PC-3 (cell line): Measurements from ENCODE around the gene TIAM2. TPM values are rescaled to one million over a fixed set of nuclear protein-coding genes. Genes with fewer than 3 reads are reported as not detected.
"Not testable (repeated sequence)": the region's sequence is repeated elsewhere in the genome, so short reads cannot be mapped to it uniquely, and the experiment has no call there.

ENCODE experiments used
- ATAC-seq: fragments of 200-7000 bp; cut with Tn5 transposase; 2 replicates; pipeline ENCODE4 v1.9.1; 2020; ENCODE audit warnings: mild to moderate bottlenecking, moderate library complexity
- BruUV-seq: library from RNA; stranded (reverse); fragments of 400-500 nt; replicated peaks from 2 replicates; lab custom pipeline; 2021; lab: Mats Ljungman, UMichigan
- CTCF ChIA-PET: fragments of 300-600 bp; sonication (Branson Sonifier 250); formaldehyde crosslinking; loops from one replicate; lab custom pipeline; 2022; ENCODE audit warnings: antibody characterized with exemption; lab: Charles Lee
- POLR2A ChIA-PET: fragments of 300-600 bp; sonication (Branson Sonifier 250); formaldehyde crosslinking; loops from one replicate; lab custom pipeline; 2022; ENCODE audit warnings: antibody characterized with exemption; ENCODE audit not compliant: unreplicated experiment; lab: Charles Lee
- DNase-seq: peaks from one replicate; pipeline ENCODE4 v3.0.0-alpha.2; 2015
- H2AFZ ChIP-seq: fragments of 300-600 bp; sonication (generic); 2 replicates; pipeline ENCODE4 v1.6.0; 2016; ENCODE audit warnings: antibody characterized with exemption, low read length
- H3F3A ChIP-seq: fragments of 300-600 bp; sonication (generic); one replicate; pipeline ENCODE4 v1.6.0; 2017; ENCODE audit warnings: antibody characterized with exemption, low read length, control low read depth, mild to moderate bottlenecking; ENCODE audit not compliant: unreplicated experiment
- H3K27ac ChIP-seq: fragments of 300-600 bp; sonication (generic); 2 replicates; pipeline ENCODE4 v1.5.1; 2016; ENCODE audit warnings: mild to moderate bottlenecking, low read length
- H3K27me3 ChIP-seq: fragments of 300-600 bp; sonication (generic); 2 replicates; pipeline ENCODE4 v1.6.1; 2016; ENCODE audit warnings: low read length, mixed read lengths
- H3K36me3 ChIP-seq: fragments of 300-600 bp; sonication (generic); 2 replicates; pipeline ENCODE4 v1.6.1; 2016; ENCODE audit warnings: low read depth, mixed run types, low read length, mixed read lengths
- H3K4me1 ChIP-seq: fragments of 300-600 bp; sonication (generic); 2 replicates; pipeline ENCODE4 v1.5.1; 2016; ENCODE audit warnings: low read length; ENCODE audit not compliant: insufficient read depth
- H3K4me2 ChIP-seq: fragments of 300-600 bp; sonication (generic); 2 replicates; pipeline ENCODE4 v1.6.0; 2016; ENCODE audit warnings: low read length
- H3K4me3 ChIP-seq: fragments of 300-600 bp; sonication (generic); 2 replicates; pipeline ENCODE4 v1.5.1; 2016; ENCODE audit warnings: mild to moderate bottlenecking, low read length, mixed read lengths
- H3K79me2 ChIP-seq: fragments of 300-600 bp; sonication (generic); 2 replicates; pipeline ENCODE4 v1.6.1; 2017; ENCODE audit warnings: low read length, mixed read lengths
- H3K9ac ChIP-seq: fragments of 300-600 bp; sonication (generic); 2 replicates; pipeline ENCODE4 v1.6.0; 2016; ENCODE audit warnings: mild to moderate bottlenecking, low read length
- H3K9me2 ChIP-seq: fragments of 300-600 bp; sonication (generic); replicated peaks from 2 replicates; pipeline ENCODE4 v1.6.1; 2016; ENCODE audit warnings: mixed run types, low read length, mixed read lengths
- H3K9me3 ChIP-seq: fragments of 300-600 bp; sonication (generic); 2 replicates; pipeline ENCODE4 v1.6.1; 2016; ENCODE audit warnings: low read length, mixed read lengths
- H4K20me1 ChIP-seq: fragments of 300-600 bp; sonication (generic); 2 replicates; pipeline ENCODE4 v1.6.1; 2016; ENCODE audit warnings: low read length, mixed read lengths
- EZH2 ChIP-seq: fragments of 300-600 bp; sonication (generic); IDR thresholded peaks from one replicate; pipeline ENCODE4 v1.6.1; 2017; ENCODE audit warnings: antibody characterized with exemption, mild to moderate bottlenecking, low read length; ENCODE audit not compliant: unreplicated experiment
- EZH2phosphoT487 ChIP-seq: fragments of 300-600 bp; sonication (generic); IDR thresholded peaks from 2 replicates; pipeline ENCODE4 v1.6.1; 2018; ENCODE audit warnings: mild to moderate bottlenecking, antibody characterized with exemption, low read length, borderline replicate concordance
- intact Hi-C: fragments of 100-400 bp; cut with micrococcal nuclease; formaldehyde crosslinking; loops from 2 replicates; pipeline ENCODE4 v1.9.0; 2023
- total RNA-seq: library from RNA; depleted of rRNA; stranded (reverse); fragments of >200 nt; gene quantifications from 2 replicates; pipeline ENCODE4 v1.2.3, GENCODE V29; 2014
- TF ChIP-seq, protein P1 (sequence below): fragments of 300-600 bp; sonication (generic); conservative IDR thresholded peaks from 2 replicates; pipeline ENCODE4 v1.5.1; 2017; ENCODE audit warnings: antibody characterized with exemption, low read depth, mild to moderate bottlenecking, low read length

The TIAM2 gene
- total RNA-seq, 1 experiment from 2014 or later, result 4.5 TPM

GRCh38 chr6:155093430-155093829 is 98.3 kb downstream of the TIAM2 start:
- BruUV-seq, result no TSS peak
- no peaks in the 10 kb centered on the region; the same call in 1 of the 2 replicates for H3K4me1 ChIP-seq
- no peaks in the 10 kb centered on the region for H3K27me3 ChIP-seq
- TF ChIP-seq, protein P1, sequence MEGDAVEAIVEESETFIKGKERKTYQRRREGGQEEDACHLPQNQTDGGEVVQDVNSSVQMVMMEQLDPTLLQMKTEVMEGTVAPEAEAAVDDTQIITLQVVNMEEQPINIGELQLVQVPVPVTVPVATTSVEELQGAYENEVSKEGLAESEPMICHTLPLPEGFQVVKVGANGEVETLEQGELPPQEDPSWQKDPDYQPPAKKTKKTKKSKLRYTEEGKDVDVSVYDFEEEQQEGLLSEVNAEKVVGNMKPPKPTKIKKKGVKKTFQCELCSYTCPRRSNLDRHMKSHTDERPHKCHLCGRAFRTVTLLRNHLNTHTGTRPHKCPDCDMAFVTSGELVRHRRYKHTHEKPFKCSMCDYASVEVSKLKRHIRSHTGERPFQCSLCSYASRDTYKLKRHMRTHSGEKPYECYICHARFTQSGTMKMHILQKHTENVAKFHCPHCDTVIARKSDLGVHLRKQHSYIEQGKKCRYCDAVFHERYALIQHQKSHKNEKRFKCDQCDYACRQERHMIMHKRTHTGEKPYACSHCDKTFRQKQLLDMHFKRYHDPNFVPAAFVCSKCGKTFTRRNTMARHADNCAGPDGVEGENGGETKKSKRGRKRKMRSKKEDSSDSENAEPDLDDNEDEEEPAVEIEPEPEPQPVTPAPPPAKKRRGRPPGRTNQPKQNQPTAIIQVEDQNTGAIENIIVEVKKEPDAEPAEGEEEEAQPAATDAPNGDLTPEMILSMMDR, result no peak
- no peak for TF ChIP-seq EZH2phosphoT487
- TF ChIP-seq EZH2, result no peak
- no peak overlapping the region for H3K4me3 ChIP-seq
- H4K20me1 ChIP-seq, result no peaks in the 10 kb centered on the region
- H3K27ac ChIP-seq, result no peak overlapping the region
- no peak overlapping the region for H3K9ac ChIP-seq
- POLR2A ChIA-PET, result no interaction called here
- intact Hi-C loops, result no loop called here
- H3K36me3 ChIP-seq, result no peaks in the 10 kb centered on the region
- no peak overlapping the region for H3K4me2 ChIP-seq
- H3F3A ChIP-seq, result no peaks in the 10 kb centered on the region
- no peak overlapping the region for H2AFZ ChIP-seq
- no peak for DNase-seq
- H3K9me3 ChIP-seq, result no peaks in the 10 kb centered on the region
- CTCF ChIA-PET, result no interaction called here
- H3K9me2 ChIP-seq, result no peaks in the 10 kb centered on the region
- ATAC-seq, result no peak
- no peaks in the 10 kb centered on the region for H3K79me2 ChIP-seq

- Histone ChIP-seq H3K36me3 (no peaks in the 10 kb centered on the region), H3K9me2 (no peaks in the 10 kb centered on the region), H3K9ac (no peak overlapping the region), H3K4me3 (no peak overlapping the region), H3K4me1 (no peaks in the 10 kb centered on the region; the same call in 1 of the 2 replicates), H3K27ac (no peak overlapping the region), H3K27me3 (no peaks in the 10 kb centered on the region), H3K79me2 (no peaks in the 10 kb centered on the region), H2AFZ (no peak overlapping the region), H4K20me1 (no peaks in the 10 kb centered on the region), H3F3A (no peaks in the 10 kb centered on the region), H3K4me2 (no peak overlapping the region), H3K9me3 (no peaks in the 10 kb centered on the region)
- TF ChIP-seq EZH2phosphoT487 (no peak), EZH2 (no peak)
- TF ChIP-seq, protein P1, result no peak
- POLR2A ChIA-PET, result no interaction called here
- BruUV-seq, result no TSS peak
- intact Hi-C loops, result no loop called here
- ATAC-seq (no peak), DNase-seq (no peak)
- CTCF ChIA-PET, result no interaction called here
Measured at GRCh38 chr6:155100087-155100486, 105.0 kb downstream of the TIAM2 start.

- no TSS peak for BruUV-seq
- Histone ChIP-seq H3F3A (no peaks in the 10 kb centered on the region), H2AFZ (no peak overlapping the region), H3K27me3 (no peaks in the 10 kb centered on the region), H3K9me2 (no peaks in the 10 kb centered on the region), H3K79me2 (no peaks in the 10 kb centered on the region), H3K27ac (no peak overlapping the region), H3K4me3 (no peak overlapping the region), H3K36me3 (no peaks in the 10 kb centered on the region), H3K9ac (no peak overlapping the region), H3K9me3 (no peaks in the 10 kb centered on the region), H4K20me1 (no peaks in the 10 kb centered on the region), H3K4me2 (no peak overlapping the region), H3K4me1 (no peaks in the 10 kb centered on the region; the same call in 1 of the 2 replicates)
- ATAC-seq (no peak), DNase-seq (no peak)
- ChIA-PET POLR2A (no interaction called here), CTCF (no interaction called here)
- intact Hi-C loops, result no loop called here
- TF ChIP-seq, protein P1, result no peak
- TF ChIP-seq EZH2phosphoT487 (no peak), EZH2 (no peak)
Measured at GRCh38 chr6:155100591-155100990, 105.5 kb downstream of the TIAM2 start.

GRCh38 chr6:155103083-155103645 is 108.0 kb downstream of the TIAM2 start:
- H3K27me3 ChIP-seq, H3K9me2 ChIP-seq, H4K20me1 ChIP-seq, H3K36me3 ChIP-seq, H3K27ac ChIP-seq, H3F3A ChIP-seq, H3K9ac ChIP-seq, H3K4me2 ChIP-seq, H3K4me1 ChIP-seq, intact Hi-C loops, H3K4me3 ChIP-seq, H2AFZ ChIP-seq, BruUV-seq, H3K9me3 ChIP-seq, H3K79me2 ChIP-seq, CTCF ChIA-PET, POLR2A ChIA-PET: not testable (repeated sequence)
- ATAC-seq (peak; percentile 27; the same call in 1 of the 2 replicates), DNase-seq (peak; percentile 62)
